ENCODE data around the gene LCE3A. TPM values are rescaled to one million over a fixed set of nuclear protein-coding genes. Genes with fewer than 3 reads are reported as not detected.

Gene LCE3A
- total and polyA plus RNA-seq, 2 experiments from 2014 or later, result not detected

DNA sequence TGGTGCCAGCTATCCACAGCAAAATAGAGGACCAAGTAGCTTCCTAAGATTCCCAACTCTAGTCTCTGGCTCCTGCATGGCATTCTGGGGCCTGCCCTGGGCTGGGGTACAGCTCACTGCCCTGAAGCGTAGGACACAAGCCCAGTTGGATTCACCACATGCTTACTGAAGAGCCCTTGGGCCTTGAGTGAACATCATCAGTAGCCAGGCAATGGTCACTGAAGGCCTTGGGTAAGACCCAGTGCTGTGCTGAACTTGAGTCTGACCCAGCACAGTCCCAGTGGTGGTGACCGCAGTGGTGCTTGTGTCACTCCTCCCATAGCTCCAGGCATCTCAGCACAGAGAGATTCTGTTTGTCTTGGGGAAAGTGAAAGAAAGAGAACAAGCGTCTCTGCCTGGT, 7.7 kb upstream of the LCE3A start:
- H3K9me3 ChIP-seq (ENCODE audit: low read depth), result no peaks in the 10 kb centered on the region
- no peaks in the 10 kb centered on the region for H3K36me3 ChIP-seq
- H3K4me3 ChIP-seq, result no peak overlapping the region
- no peaks in the 10 kb centered on the region for H3K4me1 ChIP-seq (ENCODE audit: low read depth)
- TF ChIP-seq, protein P1, sequence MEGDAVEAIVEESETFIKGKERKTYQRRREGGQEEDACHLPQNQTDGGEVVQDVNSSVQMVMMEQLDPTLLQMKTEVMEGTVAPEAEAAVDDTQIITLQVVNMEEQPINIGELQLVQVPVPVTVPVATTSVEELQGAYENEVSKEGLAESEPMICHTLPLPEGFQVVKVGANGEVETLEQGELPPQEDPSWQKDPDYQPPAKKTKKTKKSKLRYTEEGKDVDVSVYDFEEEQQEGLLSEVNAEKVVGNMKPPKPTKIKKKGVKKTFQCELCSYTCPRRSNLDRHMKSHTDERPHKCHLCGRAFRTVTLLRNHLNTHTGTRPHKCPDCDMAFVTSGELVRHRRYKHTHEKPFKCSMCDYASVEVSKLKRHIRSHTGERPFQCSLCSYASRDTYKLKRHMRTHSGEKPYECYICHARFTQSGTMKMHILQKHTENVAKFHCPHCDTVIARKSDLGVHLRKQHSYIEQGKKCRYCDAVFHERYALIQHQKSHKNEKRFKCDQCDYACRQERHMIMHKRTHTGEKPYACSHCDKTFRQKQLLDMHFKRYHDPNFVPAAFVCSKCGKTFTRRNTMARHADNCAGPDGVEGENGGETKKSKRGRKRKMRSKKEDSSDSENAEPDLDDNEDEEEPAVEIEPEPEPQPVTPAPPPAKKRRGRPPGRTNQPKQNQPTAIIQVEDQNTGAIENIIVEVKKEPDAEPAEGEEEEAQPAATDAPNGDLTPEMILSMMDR (IDR thresholded peaks at IDR 0.05; ENCODE audit: low read depth, low read length), result no peak
- no peaks in the 10 kb centered on the region for H3K27me3 ChIP-seq
- no peak overlapping the region for H3K27ac ChIP-seq
- DNase-seq (ENCODE audit: low read depth in 1 of 2, low spot score in 1 of 2), result no peak

DNA sequence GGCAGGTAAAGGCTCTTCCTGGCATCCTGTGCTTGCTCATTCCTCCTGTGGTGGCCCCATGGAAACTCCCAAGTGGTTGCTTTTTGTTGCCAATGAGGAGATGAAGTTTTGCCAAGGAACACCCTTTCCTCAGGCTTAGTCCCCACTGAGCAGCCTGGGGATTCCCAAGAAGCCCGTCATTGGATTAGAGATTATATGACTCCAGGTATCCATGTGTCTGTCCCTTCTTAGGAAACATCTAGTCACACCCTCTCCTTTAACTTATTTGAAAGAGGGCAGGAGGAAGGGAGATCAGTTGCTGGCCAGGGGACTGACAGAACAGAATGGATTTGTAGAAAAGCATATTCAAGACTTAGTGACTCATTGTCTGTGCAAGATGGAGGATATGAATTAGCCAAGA, 3.8 kb upstream of the LCE3A start:
- Histone ChIP-seq H3K27ac (no peak overlapping the region), H3K27me3 (no peaks in the 10 kb centered on the region), H3K4me3 (no peak overlapping the region), H3K36me3 (no peaks in the 10 kb centered on the region), H3K9me3 (ENCODE audit: low read depth) (no peaks in the 10 kb centered on the region), H3K4me1 (ENCODE audit: low read depth) (no peaks in the 10 kb centered on the region)
- DNase-seq (ENCODE audit: low read depth in 1 of 2, low spot score in 1 of 2), result no peak
- TF ChIP-seq, protein P1 (IDR thresholded peaks at IDR 0.05; ENCODE audit: low read depth, low read length), result no peak

DNA sequence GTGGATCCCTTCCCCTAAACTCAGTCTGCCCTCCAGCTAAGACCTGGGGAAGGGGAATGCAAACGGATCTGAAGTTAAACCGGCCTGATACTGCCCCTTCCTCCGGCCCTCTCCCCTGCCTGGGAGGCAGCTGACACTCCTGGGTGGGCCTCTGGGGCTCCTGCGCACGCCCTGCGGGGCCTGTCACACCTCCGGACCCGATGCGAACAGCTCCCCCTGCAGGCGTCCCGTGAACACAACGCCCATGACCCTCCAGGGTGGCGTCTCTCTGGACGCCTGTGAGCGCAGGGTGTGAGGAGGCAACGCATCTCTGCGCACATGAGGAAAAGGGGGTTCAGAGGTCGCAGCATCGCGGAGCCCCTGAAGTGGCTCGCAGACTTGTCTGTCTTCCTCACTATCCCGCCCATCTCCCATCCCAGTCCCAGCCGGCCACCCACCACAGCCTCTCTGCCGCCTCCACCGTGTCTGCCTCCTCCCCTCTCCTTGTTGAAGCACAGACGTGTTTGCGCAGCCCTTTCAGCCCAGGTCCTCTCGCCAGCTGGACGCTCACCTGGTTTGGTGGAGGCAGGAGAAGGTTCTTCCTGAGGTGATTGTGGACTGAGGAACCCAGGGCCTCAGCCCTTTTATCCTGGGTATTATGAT, 421 bp upstream of the LCE3A start:
- no peaks in the 10 kb centered on the region for H3K27me3 ChIP-seq
- H3K36me3 ChIP-seq, result no peaks in the 10 kb centered on the region
- no peaks in the 10 kb centered on the region for H3K4me1 ChIP-seq (ENCODE audit: low read depth)
- DNase-seq (ENCODE audit: low read depth in 1 of 2, low spot score in 1 of 2), result no peak
- no peak overlapping the region for H3K27ac ChIP-seq
- H3K4me3 ChIP-seq, result no peak overlapping the region
- TF ChIP-seq, protein P1 (IDR thresholded peaks at IDR 0.05; ENCODE audit: low read depth, low read length), result no peak
- no peaks in the 10 kb centered on the region for H3K9me3 ChIP-seq (ENCODE audit: low read depth)

DNA sequence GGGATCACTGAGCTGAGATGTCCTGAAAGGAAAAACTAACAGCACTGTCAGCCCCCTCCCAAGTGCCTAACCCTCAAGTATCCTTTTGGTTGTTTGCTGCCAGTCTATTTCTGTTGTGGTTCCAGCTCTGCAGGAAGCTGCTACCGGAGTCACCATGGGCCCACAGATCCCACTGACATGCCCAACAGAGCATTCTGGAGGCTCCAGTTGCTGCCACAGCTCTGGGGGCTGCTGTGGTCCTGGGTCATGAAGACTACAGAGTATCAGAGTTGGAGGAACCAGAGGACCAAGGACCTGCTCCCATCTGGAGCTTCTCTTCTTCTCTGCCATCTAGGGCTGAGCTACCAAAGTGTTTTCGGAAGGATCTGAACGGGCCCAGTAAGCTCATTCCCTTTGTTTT, 910 bp downstream of the LCE3A start:
- DNase-seq (ENCODE audit: low read depth in 1 of 2, low spot score in 1 of 2), result no peak
- Histone ChIP-seq H3K4me1 (ENCODE audit: low read depth) (no peaks in the 10 kb centered on the region), H3K36me3 (no peaks in the 10 kb centered on the region), H3K27me3 (no peaks in the 10 kb centered on the region), H3K27ac (no peak overlapping the region), H3K4me3 (no peak overlapping the region), H3K9me3 (ENCODE audit: low read depth) (peaks cover 4% of the 10 kb centered on the region)
- TF ChIP-seq, protein P1 (IDR thresholded peaks at IDR 0.05; ENCODE audit: low read depth, low read length), result no peak

DNA sequence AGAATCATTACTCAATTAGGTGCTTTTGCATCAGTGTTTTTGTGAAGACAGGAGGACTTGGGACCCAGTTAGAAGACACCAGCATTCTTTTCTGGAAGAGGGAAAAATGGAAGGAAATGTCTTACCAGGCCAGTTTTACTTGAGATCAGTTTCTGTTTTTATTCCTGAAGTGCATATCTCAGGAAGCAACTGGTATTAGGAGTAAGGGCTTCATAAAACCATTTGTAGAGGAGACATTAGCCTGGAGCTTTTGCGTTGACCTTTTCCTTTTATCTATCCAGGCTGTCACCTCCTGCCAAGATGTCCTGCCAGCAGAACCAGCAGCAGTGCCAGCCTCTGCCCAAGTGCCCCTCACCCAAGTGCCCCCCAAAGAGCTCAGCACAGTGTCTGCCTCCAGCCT, 9.4 kb downstream of the LCE3A start, which contains the start of gene LCE3B:
Gene LCE3B, plus strand, starts transcription at position 301 of the 400 bp plus-strand sequence. Its CDS starts 0 bp downstream, at position 301.
- no peak within 1 kb of the TSS for H3K4me3 ChIP-seq
- H3K4me1 ChIP-seq (ENCODE audit: low read depth), result no peaks in the 10 kb centered on the region
- TF ChIP-seq, protein P1 (IDR thresholded peaks at IDR 0.05; ENCODE audit: low read depth, low read length), result no peak
- DNase-seq (ENCODE audit: low read depth in 1 of 2, low spot score in 1 of 2), result no peak
- peaks cover 4% of the 10 kb centered on the region for H3K9me3 ChIP-seq (ENCODE audit: low read depth)
- H3K27ac ChIP-seq, result no peak within 1 kb of the TSS
- no peaks in the 10 kb centered on the region for H3K36me3 ChIP-seq
- H3K27me3 ChIP-seq, result no peaks in the 10 kb centered on the region
